Keratinocyte (primary cell): ENCODE measurements around the gene IPO11. TPM values are rescaled to one million over a fixed set of nuclear protein-coding genes. Genes with fewer than 3 reads are reported as not detected.

Experiments used
- DNase-seq: peaks from one replicate; pipeline ENCODE4 v3.0.0-alpha.2; 2011; ENCODE audit warnings: low read depth, missing footprints, low spot score
- FAIRE-seq: peaks from 2 replicates; lab custom pipeline; 2011; peaks lifted over from hg19 to GRCh38; lab: Jason Lieb, UNC
- H2AFZ ChIP-seq: 2 replicates; pipeline ENCODE4 v1.6.0; 2012; ENCODE audit warnings: low read length, control low read depth, inconsistent platforms; ENCODE audit not compliant: control insufficient read depth
- H3K27ac ChIP-seq: 2 replicates; pipeline ENCODE4 v1.5.1; 2011; ENCODE audit warnings: low read length; ENCODE audit not compliant: control insufficient read depth, insufficient read depth
- H3K27me3 ChIP-seq: 3 replicates; pipeline ENCODE4 v1.6.0; 2011; ENCODE audit warnings: low read length; ENCODE audit not compliant: control insufficient read depth, insufficient read depth; ENCODE audit errors: extremely low read depth
- H3K36me3 ChIP-seq, 2 experiments: 2 replicates in 1 of 2; 3 replicates in 1 of 2; pipeline ENCODE4 v1.5.1; 2011; ENCODE audit warnings: low read length in 2 of 2, mild to moderate bottlenecking in 1 of 2; ENCODE audit not compliant: control insufficient read depth in 2 of 2, insufficient read depth in 2 of 2; ENCODE audit errors: extremely low read depth in 1 of 2
- H3K4me1 ChIP-seq: 3 replicates; pipeline ENCODE4 v1.5.1; 2011; ENCODE audit warnings: low read length; ENCODE audit not compliant: control insufficient read depth, insufficient read depth; ENCODE audit errors: extremely low read depth
- H3K4me2 ChIP-seq: 3 replicates; pipeline ENCODE4 v1.6.0; 2011; ENCODE audit warnings: low read depth, low read length; ENCODE audit not compliant: control insufficient read depth, insufficient read depth; ENCODE audit errors: extremely low read depth
- H3K4me3 ChIP-seq, 3 experiments: fragments of 200-600 bp in 1 of 3; sonication (generic) in 1 of 3; 2 replicates in 2 of 3; 3 replicates in 1 of 3; pipeline ENCODE4 v1.5.1; 2011 to 2016; ENCODE audit warnings: low read length in 3 of 3, mild to moderate bottlenecking in 3 of 3, control low read depth in 2 of 3, inconsistent platforms in 1 of 3, low read depth in 1 of 3, mixed read lengths in 1 of 3, mixed run types in 1 of 3, moderate library complexity in 1 of 3; ENCODE audit not compliant: control insufficient read depth in 2 of 3, insufficient read depth in 2 of 3; ENCODE audit errors: extremely low read depth in 1 of 3
- H3K79me2 ChIP-seq: 2 replicates; pipeline ENCODE4 v1.6.0; 2012; ENCODE audit warnings: low read length; ENCODE audit not compliant: control insufficient read depth, insufficient read depth
- H3K9ac ChIP-seq: 3 replicates; pipeline ENCODE4 v1.6.0; 2011; ENCODE audit warnings: low read length; ENCODE audit not compliant: control insufficient read depth, insufficient read depth; ENCODE audit errors: extremely low read depth
- H3K9me1 ChIP-seq: 3 replicates; pipeline ENCODE4 v1.6.0; 2011; ENCODE audit warnings: low read length; ENCODE audit not compliant: control insufficient read depth, insufficient read depth; ENCODE audit errors: extremely low read depth
- H3K9me3 ChIP-seq: 2 replicates; pipeline ENCODE4 v1.5.1; 2012; ENCODE audit warnings: low read depth, low read length; ENCODE audit not compliant: control insufficient read depth
- H4K20me1 ChIP-seq: 3 replicates; pipeline ENCODE4 v1.6.0; 2011; ENCODE audit warnings: low read length; ENCODE audit not compliant: control insufficient read depth, insufficient read depth; ENCODE audit errors: extremely low read depth
- CTCF ChIP-seq, 3 experiments: IDR thresholded peaks in 1 of 3; conservative IDR thresholded peaks in 1 of 3; optimal IDR thresholded peaks in 1 of 3; 2 replicates in 2 of 3; 3 replicates in 1 of 3; pipeline versions ENCODE3 to v1.5.1; 2011; ENCODE audit warnings: low read length in 3 of 3, mild to moderate bottlenecking in 3 of 3, moderate library complexity in 2 of 3, control low read depth in 1 of 3, inconsistent platforms in 1 of 3; ENCODE audit not compliant: insufficient read depth in 2 of 3; ENCODE audit errors: extremely low read depth in 1 of 3
- EZH2 ChIP-seq: IDR thresholded peaks from one replicate; pipeline ENCODE4 v1.6.1; 2012; ENCODE audit warnings: inconsistent platforms, mild to moderate bottlenecking, low read length, moderate library complexity
- dilution Hi-C: fragments of 300-500 bp; cut with MboI; formaldehyde crosslinking; loops from one replicate; pipeline ENCODE4 v1.7.0; 2020; ENCODE audit warnings: low sequenced_read_pairs; ENCODE audit not compliant: extremely low pct_ligation_motif_present
- polyA plus RNA-seq, 5 experiments: library from polyadenylated mRNA; depleted of rRNA in 3 of 5; stranded (reverse) in 3 of 5; stranded (forward) in 1 of 5; unstranded in 1 of 5; fragments of >200 nt; gene quantifications; 1 replicate in 1 of 5; 2 replicates in 3 of 5; 3 replicates in 1 of 5; pipeline versions ENCODE4 v1.2.1 to v1.2.3, GENCODE V29; 2011 to 2012; ENCODE audit warnings: missing spikeins in 2 of 5, low read depth in 1 of 5, low replicate concordance in 1 of 5

The IPO11 gene
- polyA plus RNA-seq, 1 donor (not counting 4 experiments of a cell fraction or from before 2014, with no cell fraction given) = 34.7 TPM

- FAIRE-seq (no peak), DNase-seq (no peak)
- dilution Hi-C loops = no loop called here
Observed at GRCh38 chr5:62597314-62597713, 184.8 kb downstream of the IPO11 start.

GRCh38 chr5:62600560-62601252 lies 188.1 kb downstream of the IPO11 start:
- no peak for TF ChIP-seq CTCF (optimal IDR thresholded peaks at IDR 0.05 in 1 of 3, IDR thresholded peaks at IDR 0.05 in 1 of 3, conservative IDR thresholded peaks at IDR 0.05 in 1 of 3; ENCODE audit: extremely low read depth in 1 of 3, insufficient read depth in 2 of 3, low read length in 3 of 3)
- TF ChIP-seq EZH2 = no peak
- Histone ChIP-seq H3K79me2 (no peaks in the 10 kb centered on the region), H2AFZ (no peak overlapping the region), H3K9me3 (no peaks in the 10 kb centered on the region), H3K9ac (no peak overlapping the region), H3K4me2 (no peak overlapping the region), H3K9me1 (no peaks in the 10 kb centered on the region), H3K27me3 (no peaks in the 10 kb centered on the region), H3K36me3 (peaks cover 0 to 2% of the 10 kb centered on the region in 2 experiments), H3K27ac (no peak overlapping the region), H3K4me3 (no peak overlapping the region), H4K20me1 (no peaks in the 10 kb centered on the region), H3K4me1 (no peaks in the 10 kb centered on the region)
- FAIRE-seq = no peak
- dilution Hi-C loops = no loop called here
- no peak for DNase-seq

More at GRCh38 chr5:62597314-62597713, 184.8 kb downstream of the IPO11 start:
- Histone ChIP-seq H3K9me3 (no peaks in the 10 kb centered on the region), H3K9me1 (no peaks in the 10 kb centered on the region), H3K36me3 (no peaks in the 10 kb centered on the region), H3K27me3 (no peaks in the 10 kb centered on the region), H4K20me1 (no peaks in the 10 kb centered on the region), H3K9ac (no peak overlapping the region), H3K4me3 (no peak overlapping the region), H3K27ac (no peak overlapping the region), H3K79me2 (no peaks in the 10 kb centered on the region), H3K4me1 (no peaks in the 10 kb centered on the region), H2AFZ (no peak overlapping the region), H3K4me2 (no peak overlapping the region)
- no peak for TF ChIP-seq EZH2
- no peak for TF ChIP-seq CTCF (optimal IDR thresholded peaks at IDR 0.05 in 1 of 3, IDR thresholded peaks at IDR 0.05 in 1 of 3, conservative IDR thresholded peaks at IDR 0.05 in 1 of 3; ENCODE audit: extremely low read depth in 1 of 3, insufficient read depth in 2 of 3, low read length in 3 of 3)
